ENCODE data around the gene NFKB2. TPM values are rescaled to one million over a fixed set of nuclear protein-coding genes. Genes with fewer than 3 reads are reported as not detected.

Gene NFKB2
- total RNA-seq, 4 donors from 2014 or later: 10.7 to 20.2 (median 15.6) TPM

- H3K36me3 ChIP-seq: peaks cover 5 to 24% (median 9%) of the 10 kb centered on the region in 3 donors
- H3K4me3 ChIP-seq: peak overlapping the region; percentile 66 to 97 (median 92)
- 0 to 4% methylated on average over 5 to 10 of the region's 62 CpGs for WGBS, 2 donors
- peak overlapping the region; percentile 87 to 96 (median 95) for H3K27ac ChIP-seq
- H3K27me3 ChIP-seq: peaks cover 0 to 25% (median 0%) of the 10 kb centered on the region in 4 donors
- DNase-seq: no peak
- H3K4me1 ChIP-seq: peaks cover 29 to 50% (median 32%) of the 10 kb centered on the region in 3 donors
- TF ChIP-seq, protein P1, sequence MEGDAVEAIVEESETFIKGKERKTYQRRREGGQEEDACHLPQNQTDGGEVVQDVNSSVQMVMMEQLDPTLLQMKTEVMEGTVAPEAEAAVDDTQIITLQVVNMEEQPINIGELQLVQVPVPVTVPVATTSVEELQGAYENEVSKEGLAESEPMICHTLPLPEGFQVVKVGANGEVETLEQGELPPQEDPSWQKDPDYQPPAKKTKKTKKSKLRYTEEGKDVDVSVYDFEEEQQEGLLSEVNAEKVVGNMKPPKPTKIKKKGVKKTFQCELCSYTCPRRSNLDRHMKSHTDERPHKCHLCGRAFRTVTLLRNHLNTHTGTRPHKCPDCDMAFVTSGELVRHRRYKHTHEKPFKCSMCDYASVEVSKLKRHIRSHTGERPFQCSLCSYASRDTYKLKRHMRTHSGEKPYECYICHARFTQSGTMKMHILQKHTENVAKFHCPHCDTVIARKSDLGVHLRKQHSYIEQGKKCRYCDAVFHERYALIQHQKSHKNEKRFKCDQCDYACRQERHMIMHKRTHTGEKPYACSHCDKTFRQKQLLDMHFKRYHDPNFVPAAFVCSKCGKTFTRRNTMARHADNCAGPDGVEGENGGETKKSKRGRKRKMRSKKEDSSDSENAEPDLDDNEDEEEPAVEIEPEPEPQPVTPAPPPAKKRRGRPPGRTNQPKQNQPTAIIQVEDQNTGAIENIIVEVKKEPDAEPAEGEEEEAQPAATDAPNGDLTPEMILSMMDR (IDR thresholded peaks at IDR 0.05): no peak
- peak in 2 of 4 donors; percentile 8 to 24 for TF ChIP-seq POLR2A (IDR thresholded peaks at IDR 0.05)
- intact Hi-C loops (cut with DNase I): no loop called here
- H3K9me3 ChIP-seq: no peaks in the 10 kb centered on the region
These were observed 26.4 kb downstream of the NFKB2 start for GRCh38 chr10:102421757-102422512.

- intact Hi-C loops (cut with DNase I): no loop called here
- Histone ChIP-seq H3K4me1 (peaks cover 29 to 50% (median 32%) of the 10 kb centered on the region in 3 donors), H3K9me3 (no peaks in the 10 kb centered on the region), H3K27me3 (peaks cover 0 to 18% (median 0%) of the 10 kb centered on the region in 4 donors), H3K36me3 (peaks cover 5 to 24% (median 9%) of the 10 kb centered on the region in 3 donors), H3K4me3 (peak overlapping the region; percentile 66 to 97 (median 92)), H3K27ac (peak overlapping the region; percentile 87 to 96 (median 95))
- peak in 1 of 4 donors; percentile 11 for TF ChIP-seq POLR2A (IDR thresholded peaks at IDR 0.05)
- TF ChIP-seq, protein P1 (IDR thresholded peaks at IDR 0.05): peak; percentile 66 to 80 (median 77)
- no peak for DNase-seq
- WGBS, 2 donors: 0 to 21% methylated on average over 1 to 9 of the region's 28 CpGs
These were observed 27.1 kb downstream of the NFKB2 start for GRCh38 chr10:102422545-102423129.

GRCh38 chr10:102423372-102423968 lies 28.0 kb downstream of the NFKB2 start:
- Histone ChIP-seq H3K4me3 (peak overlapping the region in 1 of 4 donors; percentile 89), H3K4me1 (peaks cover 29 to 53% (median 32%) of the 10 kb centered on the region in 3 donors), H3K36me3 (peaks cover 5 to 24% (median 9%) of the 10 kb centered on the region in 3 donors), H3K27ac (peak overlapping the region in 3 of 4 donors; percentile 95 to 96 (median 95)), H3K27me3 (peaks cover 0 to 11% (median 0%) of the 10 kb centered on the region in 4 donors), H3K9me3 (no peaks in the 10 kb centered on the region)
- 93 to 97% methylated on average over 8 of the region's 13 CpGs for WGBS, 2 donors
- no peak for DNase-seq
- intact Hi-C loops (cut with DNase I): no loop called here
- TF ChIP-seq, protein P1 (IDR thresholded peaks at IDR 0.05): no peak
- no peak for TF ChIP-seq POLR2A (IDR thresholded peaks at IDR 0.05)

DNA sequence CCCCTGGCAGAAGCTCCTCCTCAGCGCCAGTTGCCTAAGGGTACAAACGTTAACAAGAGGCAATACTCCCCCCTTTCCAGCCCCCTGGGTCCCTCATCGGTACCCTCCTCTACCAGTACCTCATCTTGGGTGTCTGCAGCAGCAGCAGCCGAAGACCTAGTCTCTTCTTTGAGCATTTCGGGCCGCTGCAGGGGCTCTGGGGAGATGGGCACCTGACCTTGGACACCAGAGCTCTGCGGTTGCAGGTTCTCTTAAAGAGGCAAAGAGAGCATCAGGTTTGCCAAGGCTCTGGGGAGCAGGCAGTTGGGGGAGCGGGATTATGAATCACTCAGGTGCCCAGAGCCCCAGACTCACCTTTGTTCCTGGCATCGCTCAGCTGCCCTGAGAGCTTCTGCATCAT lies 28.6 kb downstream of the NFKB2 start:
- intact Hi-C loops (cut with DNase I): no loop called here
- H3K4me1 ChIP-seq: peaks cover 26 to 46% (median 29%) of the 10 kb centered on the region in 3 donors
- WGBS, 2 donors: 80% methylated on average over 2 of the region's 9 CpGs; no CpG with 5 or more reads in 1 of the 2 donors
- DNase-seq: no peak
- no peak overlapping the region for H3K27ac ChIP-seq
- no peak for TF ChIP-seq POLR2A (IDR thresholded peaks at IDR 0.05)
- TF ChIP-seq, protein P1 (IDR thresholded peaks at IDR 0.05): no peak
- H3K27me3 ChIP-seq: peaks cover 0 to 4% (median 0%) of the 10 kb centered on the region in 4 donors
- no peak overlapping the region for H3K4me3 ChIP-seq
- peaks cover 5 to 24% (median 9%) of the 10 kb centered on the region in 3 donors for H3K36me3 ChIP-seq
- no peaks in the 10 kb centered on the region for H3K9me3 ChIP-seq
